ENCODE measurements around the gene NFATC3. TPM values are rescaled to one million over a fixed set of nuclear protein-coding genes. Genes with fewer than 3 reads are reported as not detected.
A peak's percentile ranks its signal among the peaks of the same experiment; 100 is the strongest.

NFATC3 gene
- total and polyA plus RNA-seq, 7 donors, result 9.8 to 53.5 (median 42.7) TPM

DNA sequence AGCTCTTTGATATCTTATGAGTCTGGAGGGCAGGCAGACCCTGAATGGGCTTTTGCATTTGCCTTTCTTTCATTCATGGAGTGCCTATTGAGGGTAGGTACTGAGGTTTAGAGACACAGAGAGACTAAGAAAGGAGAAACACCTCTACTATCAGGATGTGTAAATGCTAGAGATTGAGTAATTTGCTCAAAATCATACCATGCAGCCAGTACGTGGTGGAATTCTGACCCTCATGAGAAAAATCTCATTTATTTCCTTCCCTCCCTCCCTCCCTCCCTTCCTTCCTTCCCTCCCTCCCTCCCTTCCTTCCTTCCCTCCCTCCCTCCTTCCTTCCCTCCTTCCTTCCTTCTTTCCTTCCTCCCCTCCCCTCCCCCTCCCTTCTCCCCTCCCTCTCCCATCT, 18.4 kb upstream of the NFATC3 start:
- intact Hi-C loops (cut with DNase I), result no loop called here
- 53 to 74% (median 62%) methylated on average over 1 of the region's 1 CpG for WGBS, 3 donors

DNA sequence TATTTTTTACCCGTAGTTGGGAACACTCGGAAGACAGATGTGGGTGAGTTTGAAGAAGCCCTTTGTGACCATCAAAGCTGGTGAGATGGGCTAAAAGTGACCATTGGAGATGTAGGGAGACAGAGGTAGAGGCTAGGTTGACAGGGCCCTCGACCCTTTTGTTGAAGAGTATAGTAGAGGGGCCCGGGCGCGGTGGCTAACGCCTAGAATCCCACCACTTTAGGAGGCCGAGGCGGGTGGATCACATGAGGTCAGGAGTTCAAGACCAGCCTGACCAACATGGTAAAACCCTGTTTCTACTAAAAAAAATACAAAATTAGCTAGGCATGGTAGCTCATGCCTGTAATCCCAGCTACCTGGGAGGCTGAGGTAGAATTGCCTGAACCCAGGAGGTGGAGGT, 16.2 kb upstream of the NFATC3 start:
- 89 to 95% (median 91%) methylated on average over 9 of the region's 9 CpGs for WGBS, 3 donors
- intact Hi-C loops (cut with DNase I), result no loop called here

More for the DNA sequence above, 18.4 kb upstream of the NFATC3 start:
- H3K9me3 ChIP-seq, result no peaks in the 10 kb centered on the region
- no peak overlapping the region for H3K4me3 ChIP-seq
- ATAC-seq (no peak), DNase-seq (no peak)
- H3K27me3 ChIP-seq (ENCODE audit: insufficient read depth in 3 of 3, low read length in 2 of 3), result no peaks in the 10 kb centered on the region
- TF ChIP-seq, protein P1, sequence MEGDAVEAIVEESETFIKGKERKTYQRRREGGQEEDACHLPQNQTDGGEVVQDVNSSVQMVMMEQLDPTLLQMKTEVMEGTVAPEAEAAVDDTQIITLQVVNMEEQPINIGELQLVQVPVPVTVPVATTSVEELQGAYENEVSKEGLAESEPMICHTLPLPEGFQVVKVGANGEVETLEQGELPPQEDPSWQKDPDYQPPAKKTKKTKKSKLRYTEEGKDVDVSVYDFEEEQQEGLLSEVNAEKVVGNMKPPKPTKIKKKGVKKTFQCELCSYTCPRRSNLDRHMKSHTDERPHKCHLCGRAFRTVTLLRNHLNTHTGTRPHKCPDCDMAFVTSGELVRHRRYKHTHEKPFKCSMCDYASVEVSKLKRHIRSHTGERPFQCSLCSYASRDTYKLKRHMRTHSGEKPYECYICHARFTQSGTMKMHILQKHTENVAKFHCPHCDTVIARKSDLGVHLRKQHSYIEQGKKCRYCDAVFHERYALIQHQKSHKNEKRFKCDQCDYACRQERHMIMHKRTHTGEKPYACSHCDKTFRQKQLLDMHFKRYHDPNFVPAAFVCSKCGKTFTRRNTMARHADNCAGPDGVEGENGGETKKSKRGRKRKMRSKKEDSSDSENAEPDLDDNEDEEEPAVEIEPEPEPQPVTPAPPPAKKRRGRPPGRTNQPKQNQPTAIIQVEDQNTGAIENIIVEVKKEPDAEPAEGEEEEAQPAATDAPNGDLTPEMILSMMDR (IDR thresholded peaks at IDR 0.05), result no peak
- peaks cover 71% of the 10 kb centered on the region for H3K4me1 ChIP-seq
- peaks cover 0 to 11% of the 10 kb centered on the region in 2 donors for H3K36me3 ChIP-seq (ENCODE audit: insufficient read depth in 1 of 2, low read depth in 1 of 2)
- H3K27ac ChIP-seq, result peak overlapping the region; percentile 92

DNA sequence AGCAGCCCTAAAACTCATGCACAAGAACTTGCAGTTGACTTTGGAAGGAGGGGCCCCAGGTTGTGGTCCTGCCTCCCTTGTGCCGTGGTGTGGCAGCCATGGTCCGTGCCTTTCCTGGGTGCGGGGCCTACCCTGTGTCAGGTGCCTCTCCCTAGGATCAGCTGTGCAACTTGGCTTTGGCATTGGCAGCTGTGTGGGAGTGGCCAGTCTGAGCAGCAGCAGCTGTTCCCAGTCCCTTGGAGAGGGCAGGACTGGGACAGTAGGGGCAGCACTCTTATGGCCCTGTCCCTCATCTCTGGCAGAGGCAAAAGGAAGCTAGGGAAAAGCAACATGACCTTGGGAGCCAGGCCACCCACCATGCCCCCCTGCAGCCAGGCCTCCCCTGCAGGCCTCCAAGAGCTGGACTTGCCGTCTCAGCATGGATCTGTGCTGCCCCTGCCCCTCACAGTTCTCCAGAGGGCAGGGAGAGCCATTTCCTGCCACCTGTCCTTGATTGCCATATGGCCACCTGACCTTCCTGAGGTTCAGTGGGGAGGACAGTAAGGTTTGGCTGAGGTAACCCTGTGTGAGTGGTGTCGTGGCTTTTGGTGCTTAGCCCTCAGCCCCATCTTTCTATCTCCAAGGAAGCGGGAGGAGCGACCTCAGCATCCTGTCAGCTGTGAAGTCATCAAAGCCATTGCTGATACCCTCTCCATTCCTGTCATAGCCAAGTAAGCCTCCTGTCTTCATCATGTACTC, 15.5 kb upstream of the NFATC3 start:
- peaks cover 73% of the 10 kb centered on the region for H3K4me1 ChIP-seq
- intact Hi-C loops (cut with DNase I), result loop anchor here (5.0 to 10.0 kb wide), 2 partner anchors 158 to 245 kb away; partner anchors contain the start of genes PRMT7 (in 1 of the 2) and SLC7A6OS (in 1 of the 2)
- H3K27me3 ChIP-seq (ENCODE audit: insufficient read depth in 3 of 3, low read length in 2 of 3), result no peaks in the 10 kb centered on the region
- peak overlapping the region; percentile 81 for H3K27ac ChIP-seq
- TF ChIP-seq, protein P1 (IDR thresholded peaks at IDR 0.05), result no peak
- H3K4me3 ChIP-seq, result peak overlapping the region; percentile 7
- ATAC-seq (peak; percentile 72 to 83 (median 76)), DNase-seq (peak; percentile 80 to 93)
- peaks cover 0 to 17% of the 10 kb centered on the region in 2 donors for H3K36me3 ChIP-seq (ENCODE audit: insufficient read depth in 1 of 2, low read depth in 1 of 2)
- H3K9me3 ChIP-seq, result no peaks in the 10 kb centered on the region
- 35 to 52% (median 36%) methylated on average over 7 of the region's 7 CpGs for WGBS, 3 donors

More for the DNA sequence above, 16.2 kb upstream of the NFATC3 start:
- Histone ChIP-seq H3K27ac (peak overlapping the region; percentile 81), H3K27me3 (ENCODE audit: insufficient read depth in 3 of 3, low read length in 2 of 3) (no peaks in the 10 kb centered on the region), H3K4me3 (peak overlapping the region; percentile 7), H3K36me3 (ENCODE audit: insufficient read depth in 1 of 2, low read depth in 1 of 2) (peaks cover 0 to 9% of the 10 kb centered on the region in 2 donors), H3K9me3 (no peaks in the 10 kb centered on the region), H3K4me1 (peaks cover 80% of the 10 kb centered on the region)
- DNase-seq (no peak), ATAC-seq (no peak)
- TF ChIP-seq, protein P1 (IDR thresholded peaks at IDR 0.05), result no peak

DNA sequence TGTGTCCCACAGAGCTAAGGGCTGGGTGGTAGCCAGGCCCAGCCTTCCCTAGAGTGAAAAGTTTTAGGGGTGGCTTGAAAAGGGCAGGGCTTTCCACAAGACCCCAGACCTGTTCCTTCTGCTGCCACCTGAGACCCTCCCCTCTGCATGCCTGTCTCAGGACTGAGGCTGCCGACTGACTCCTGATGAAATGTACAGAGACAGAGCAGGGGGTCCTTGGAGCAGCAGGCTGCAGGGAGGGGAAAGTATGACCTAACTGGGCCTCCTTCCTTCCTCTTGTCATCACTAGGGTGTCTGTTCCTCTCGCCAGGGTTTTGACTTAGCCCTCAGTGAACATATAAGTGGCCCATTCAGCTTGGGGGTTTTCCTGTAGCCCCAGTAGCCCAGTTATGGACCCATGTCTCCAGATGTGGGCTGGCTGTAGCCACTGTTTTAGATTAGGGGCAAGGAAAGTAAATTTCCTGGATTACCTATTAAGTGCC, 14.9 kb upstream of the NFATC3 start:
- peaks cover 0 to 19% of the 10 kb centered on the region in 2 donors for H3K36me3 ChIP-seq (ENCODE audit: insufficient read depth in 1 of 2, low read depth in 1 of 2)
- no peaks in the 10 kb centered on the region for H3K27me3 ChIP-seq (ENCODE audit: insufficient read depth in 3 of 3, low read length in 2 of 3)
- no peaks in the 10 kb centered on the region for H3K9me3 ChIP-seq
- ATAC-seq, result no peak
- peaks cover 70% of the 10 kb centered on the region for H3K4me1 ChIP-seq
- 62 to 79% (median 70%) methylated on average over 2 of the region's 2 CpGs for WGBS, 3 donors
- intact Hi-C loops (cut with DNase I), result loop anchor here (5.0 to 10.0 kb wide), 2 partner anchors 157 to 245 kb away; partner anchors contain the start of genes PRMT7 (in 1 of the 2) and SLC7A6OS (in 1 of the 2)
- TF ChIP-seq, protein P1 (IDR thresholded peaks at IDR 0.05), result no peak
- peak overlapping the region; percentile 81 for H3K27ac ChIP-seq
- H3K4me3 ChIP-seq, result no peak overlapping the region
- DNase-seq, result no peak

Measured in psoas muscle (tissue), 8 donors.